Uterus (tissue), 4 donors: Measurements from ENCODE around the gene TSPAN6. TPM values are rescaled to one million over a fixed set of nuclear protein-coding genes. Genes with fewer than 3 reads are reported as not detected.

Source experiments
- DNase-seq, 2 donors: peaks; one replicate each; pipeline ENCODE4 v3.0.0-alpha.2; 2019 to 2020
- H3K27ac ChIP-seq, 2 donors: fragments of 200-600 bp; sonication (generic); 1 replicate in 1 of 2; 2 replicates in 1 of 2; pipeline ENCODE4 v1.5.1; 2016 to 2018
- H3K27me3 ChIP-seq, 2 donors: fragments of 200-600 bp; sonication (generic); one replicate each; pipeline ENCODE4 v1.5.1; 2018 to 2019; ENCODE audit warnings: control low read depth in 1 of 2
- H3K36me3 ChIP-seq, 2 donors: fragments of 200-600 bp; sonication (generic); one replicate each; pipeline ENCODE4 v1.5.1; 2019; ENCODE audit warnings: control low read depth in 1 of 2
- H3K4me1 ChIP-seq, 2 donors: fragments of 200-600 bp; sonication (generic); one replicate each; pipeline ENCODE4 v1.5.1; 2018 to 2019; ENCODE audit warnings: control low read depth in 1 of 2
- H3K4me3 ChIP-seq, 2 donors: fragments of 200-600 bp; sonication (generic); 1 replicate in 1 of 2; 2 replicates in 1 of 2; pipeline ENCODE4 v1.5.1; 2018 to 2019; ENCODE audit warnings: mild to moderate bottlenecking in 1 of 2
- H3K9me3 ChIP-seq, 2 donors: fragments of 200-600 bp; sonication (generic); one replicate each; pipeline ENCODE4 v1.5.1; 2019; ENCODE audit warnings: control low read depth in 1 of 2
- POLR2A ChIP-seq, 2 donors: fragments of 450-650 bp; IDR thresholded peaks; one replicate each; pipeline ENCODE4 v1.6.1; 2016; ENCODE audit warnings: antibody characterized with exemption in 2 of 2, mild to moderate bottlenecking in 1 of 2, moderate library complexity in 1 of 2
- intact Hi-C: fragments of 100-400 bp; cut with DNase I; formaldehyde crosslinking; loops from one replicate; pipeline ENCODE4 v1.15.1; 2023; ENCODE audit warnings: low total_unique reads
- total RNA-seq, 4 donors: library from RNA; depleted of rRNA in 3 of 4; stranded (reverse); fragments of >200 nt in 3 of 4; gene quantifications; one replicate each; pipeline versions ENCODE4 v1.1.0 to v1.2.4, GENCODE V29; 2014 to 2023
- TF ChIP-seq, protein P1 (sequence below), 4 experiments: fragments of 200-600 bp in 2 of 4; fragments of 450-650 bp in 2 of 4; sonication (generic) in 2 of 4; IDR thresholded peaks; one replicate each; pipeline ENCODE4 v1.5.1; 2016 to 2019; ENCODE audit warnings: antibody characterized with exemption in 4 of 4, mild to moderate bottlenecking in 2 of 4, moderate library complexity in 1 of 4
- donor health status: DM: yes; HTN: yes; CAD: no.

TSPAN6 gene
- total RNA-seq, 4 donors from 2014 or later: 22.3 to 74.8 (median 27.5) TPM

DNA sequence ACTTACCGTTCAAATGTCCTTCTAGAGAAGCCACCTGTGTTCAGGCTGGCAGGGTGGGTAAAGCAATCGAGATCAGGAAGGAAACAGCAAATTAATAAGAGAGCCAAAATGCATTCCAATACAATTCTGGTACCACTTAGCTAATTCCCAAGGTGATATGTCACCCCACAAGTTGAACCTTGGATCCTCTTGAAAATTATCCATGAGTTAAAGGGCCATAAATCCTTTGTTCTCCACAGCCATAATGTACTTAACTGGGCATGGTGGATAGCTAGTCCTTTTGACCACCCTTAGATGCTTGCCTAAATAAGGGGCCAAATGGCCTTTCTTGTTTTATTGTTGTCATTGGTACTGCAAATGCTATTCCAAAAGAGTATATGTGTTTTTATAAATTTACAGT is 49.9 kb downstream of the TSPAN6 start:
- Histone ChIP-seq H3K9me3 (no peaks in the 10 kb centered on the region), H3K4me1 (no peaks in the 10 kb centered on the region), H3K27me3 (no peaks in the 10 kb centered on the region), H3K36me3 (no peaks in the 10 kb centered on the region), H3K4me3 (no peak overlapping the region), H3K27ac (no peak overlapping the region)
- no peak for DNase-seq
- intact Hi-C loops: no loop called here
- TF ChIP-seq, protein P1, sequence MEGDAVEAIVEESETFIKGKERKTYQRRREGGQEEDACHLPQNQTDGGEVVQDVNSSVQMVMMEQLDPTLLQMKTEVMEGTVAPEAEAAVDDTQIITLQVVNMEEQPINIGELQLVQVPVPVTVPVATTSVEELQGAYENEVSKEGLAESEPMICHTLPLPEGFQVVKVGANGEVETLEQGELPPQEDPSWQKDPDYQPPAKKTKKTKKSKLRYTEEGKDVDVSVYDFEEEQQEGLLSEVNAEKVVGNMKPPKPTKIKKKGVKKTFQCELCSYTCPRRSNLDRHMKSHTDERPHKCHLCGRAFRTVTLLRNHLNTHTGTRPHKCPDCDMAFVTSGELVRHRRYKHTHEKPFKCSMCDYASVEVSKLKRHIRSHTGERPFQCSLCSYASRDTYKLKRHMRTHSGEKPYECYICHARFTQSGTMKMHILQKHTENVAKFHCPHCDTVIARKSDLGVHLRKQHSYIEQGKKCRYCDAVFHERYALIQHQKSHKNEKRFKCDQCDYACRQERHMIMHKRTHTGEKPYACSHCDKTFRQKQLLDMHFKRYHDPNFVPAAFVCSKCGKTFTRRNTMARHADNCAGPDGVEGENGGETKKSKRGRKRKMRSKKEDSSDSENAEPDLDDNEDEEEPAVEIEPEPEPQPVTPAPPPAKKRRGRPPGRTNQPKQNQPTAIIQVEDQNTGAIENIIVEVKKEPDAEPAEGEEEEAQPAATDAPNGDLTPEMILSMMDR (IDR thresholded peaks at IDR 0.05): no peak
- TF ChIP-seq POLR2A (IDR thresholded peaks at IDR 0.05): no peak

DNA sequence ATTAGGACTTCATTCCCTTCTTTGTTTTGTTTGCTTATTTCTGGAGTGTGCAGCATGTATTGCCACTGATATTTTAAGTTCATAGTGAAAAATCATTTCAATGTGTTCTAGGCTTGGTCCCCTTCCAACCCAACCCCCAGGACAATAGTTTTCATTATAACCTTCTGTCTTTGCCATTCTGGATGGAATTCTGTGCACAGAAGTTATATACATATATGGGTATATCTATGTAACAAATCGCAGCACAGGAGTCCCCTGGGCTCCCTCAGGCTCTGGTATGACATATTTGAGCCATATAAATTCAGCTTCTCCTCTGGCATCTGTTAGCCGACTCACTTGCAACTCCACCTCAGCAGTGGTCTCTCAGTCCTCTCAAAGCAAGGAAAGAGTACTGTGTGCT is 52.0 kb downstream of the TSPAN6 start, which contains the start of gene TNMD:
Gene TNMD, plus strand, starts transcription at position 326 of the 400 bp plus-strand sequence. CDS start 83 bp downstream, outside the sequence.
- intact Hi-C loops: no loop called here
- no peaks in the 10 kb centered on the region for H3K27me3 ChIP-seq

More for the DNA sequence above, 52.0 kb downstream of the TSPAN6 start, which contains the start of gene TNMD:
- Histone ChIP-seq H3K4me1 (no peaks in the 10 kb centered on the region), H3K4me3 (no peak within 1 kb of the TSS), H3K9me3 (no peaks in the 10 kb centered on the region), H3K36me3 (no peaks in the 10 kb centered on the region), H3K27ac (no peak within 1 kb of the TSS)
- no peak for TF ChIP-seq POLR2A (IDR thresholded peaks at IDR 0.05)
- TF ChIP-seq, protein P1 (IDR thresholded peaks at IDR 0.05): no peak
- no peak for DNase-seq

Other genes with a start within 250 kb of the TSPAN6 start
- gene PCDH19, start 226.5 kb downstream of the TSPAN6 start, total RNA-seq: 1 to 10 TPM; 2.0 to 5.2 (median 3.4) TPM
- 1 to 10 TPM in 1 of 4 donors, not detected in 3; 1.7 TPM for gene TNMD, start 51.9 kb downstream of the TSPAN6 start, total RNA-seq
- 10 to 100 TPM in 2 of 4 donors, 1 to 10 TPM in 2; 7.4 to 23.8 (median 15.1) TPM for gene SRPX2, start 7.4 kb upstream of the TSPAN6 start, total RNA-seq
- 100 to 1,000 TPM in 1 of 4 donors, 10 to 100 TPM in 3; 48.0 to 169 (median 83.8) TPM for gene SYTL4, start 95.3 kb upstream of the TSPAN6 start, total RNA-seq
- 10 to 100 TPM; 11.1 to 24.8 (median 15.5) TPM for gene CSTF2, start 183.6 kb upstream of the TSPAN6 start, total RNA-seq
- gene NOX1, start 237.6 kb upstream of the TSPAN6 start, total RNA-seq: not detected